GM08714 (cell line): Measurements from ENCODE around the gene CD96.
A peak's percentile ranks its signal among the peaks of the same experiment; 100 is the strongest.
"Not testable (repeated sequence)": the region's sequence is repeated elsewhere in the genome, so short reads cannot be mapped to it uniquely, and the experiment has no call there.

Experiments
- H3K4me3 ChIP-seq: fragments of 200-500 bp; sonication (Bioruptor generic); 2 replicates; pipeline ENCODE4 v1.5.1; 2014; ENCODE audit warnings: mild to moderate bottlenecking, low read length, inconsistent platforms
- ZNF274 ChIP-seq: IDR thresholded peaks from 2 replicates; pipeline ENCODE4 v1.6.1; 2012; ENCODE audit warnings: mild to moderate bottlenecking, low read depth, low read length

The CD96 gene

GRCh38 chr3:111541911-111542483 lies at the start of gene CD96:
CD96 (plus strand) TSS chr3:111542197; CDS start chr3:111542249, 52 bp downstream.
- no peak for TF ChIP-seq ZNF274
- peak within 1 kb of the TSS; percentile 58 for H3K4me3 ChIP-seq

- H3K4me3 ChIP-seq = no peak overlapping the region
- no peak for TF ChIP-seq ZNF274
These were observed 48.7 kb upstream of the CD96 start for GRCh38 chr3:111493276-111493675.

- no peak overlapping the region for H3K4me3 ChIP-seq
- no peak for TF ChIP-seq ZNF274
These were observed 45.0 kb upstream of the CD96 start for GRCh38 chr3:111496894-111497559.

GRCh38 chr3:111498022-111498421 lies 44.0 kb upstream of the CD96 start:
- H3K4me3 ChIP-seq = no peak overlapping the region

GRCh38 chr3:111506435-111506834 lies 35.6 kb upstream of the CD96 start:
- TF ChIP-seq ZNF274 = no peak
- H3K4me3 ChIP-seq = no peak overlapping the region

More at GRCh38 chr3:111498022-111498421, 44.0 kb upstream of the CD96 start:
- TF ChIP-seq ZNF274 = no peak

GRCh38 chr3:111509308-111509707 lies 32.7 kb upstream of the CD96 start:
- no peak for TF ChIP-seq ZNF274
- no peak overlapping the region for H3K4me3 ChIP-seq

- no peak for TF ChIP-seq ZNF274
- no peak overlapping the region for H3K4me3 ChIP-seq
These were observed 24.2 kb upstream of the CD96 start for GRCh38 chr3:111517801-111518200.

GRCh38 chr3:111519178-111519855 lies 22.7 kb upstream of the CD96 start:
- no peak overlapping the region for H3K4me3 ChIP-seq
- no peak for TF ChIP-seq ZNF274

- no peak for TF ChIP-seq ZNF274
These were observed 20.1 kb upstream of the CD96 start for GRCh38 chr3:111521891-111522290.

GRCh38 chr3:111524486-111524885 lies 17.5 kb upstream of the CD96 start:
- H3K4me3 ChIP-seq = not testable (repeated sequence)

More at GRCh38 chr3:111521891-111522290, 20.1 kb upstream of the CD96 start:
- no peak overlapping the region for H3K4me3 ChIP-seq

- no peak overlapping the region for H3K4me3 ChIP-seq
- TF ChIP-seq ZNF274 = no peak
These were observed 10.6 kb upstream of the CD96 start for GRCh38 chr3:111531446-111531845.

GRCh38 chr3:111534701-111535100 lies 7.3 kb upstream of the CD96 start:
- H3K4me3 ChIP-seq = no peak overlapping the region
- no peak for TF ChIP-seq ZNF274

- no peak overlapping the region for H3K4me3 ChIP-seq
- TF ChIP-seq ZNF274 = no peak
These were observed 3.9 kb upstream of the CD96 start for GRCh38 chr3:111538111-111538510.

GRCh38 chr3:111538681-111539083 lies 3.3 kb upstream of the CD96 start:
- no peak for TF ChIP-seq ZNF274

GRCh38 chr3:111539351-111540331 lies 2.4 kb upstream of the CD96 start:
- H3K4me3 ChIP-seq = peak overlapping the region; percentile 40
- no peak for TF ChIP-seq ZNF274

More at GRCh38 chr3:111538681-111539083, 3.3 kb upstream of the CD96 start:
- peak overlapping the region; percentile 61; the same call in 1 of the 2 replicates for H3K4me3 ChIP-seq
